Activated CD4-positive, alpha-beta T cell treated with anti-CD3 and anti-CD28 coated beads for 1 hour (primary cell): ENCODE results near the gene PRR20D.
"Not testable (repeated sequence)": the region's sequence is repeated elsewhere in the genome, so short reads cannot be mapped to it uniquely, and the experiment has no call there.

Source experiments
- DNase-seq: peaks from one replicate; pipeline ENCODE4 v3.0.0-alpha.2; 2020

Gene PRR20D

DNA sequence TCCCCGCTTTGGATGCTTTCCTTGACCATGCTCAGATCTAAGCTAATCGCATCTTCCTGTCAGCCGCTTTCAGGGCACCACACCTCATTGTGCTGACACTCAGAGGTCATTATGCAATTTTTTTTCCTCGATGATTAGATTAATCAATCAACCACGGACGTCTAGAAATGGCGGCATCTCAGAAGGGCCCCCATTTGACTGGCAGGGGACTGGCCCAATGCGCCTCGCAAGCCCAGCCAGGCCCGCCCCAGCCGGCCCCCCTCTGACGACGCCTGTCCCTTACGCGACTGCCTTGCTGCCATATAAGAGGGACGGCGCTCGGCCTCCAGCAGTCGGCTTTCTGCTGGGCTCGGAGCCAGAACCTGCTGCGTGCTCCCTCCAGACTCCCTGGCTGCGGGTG is at the start of gene PRR20D:
TSS of gene PRR20D (plus strand) at position 301 of the 400 bp plus-strand sequence. CDS start 387 bp downstream, outside the sequence.
- DNase-seq, result not testable (repeated sequence)

DNA sequence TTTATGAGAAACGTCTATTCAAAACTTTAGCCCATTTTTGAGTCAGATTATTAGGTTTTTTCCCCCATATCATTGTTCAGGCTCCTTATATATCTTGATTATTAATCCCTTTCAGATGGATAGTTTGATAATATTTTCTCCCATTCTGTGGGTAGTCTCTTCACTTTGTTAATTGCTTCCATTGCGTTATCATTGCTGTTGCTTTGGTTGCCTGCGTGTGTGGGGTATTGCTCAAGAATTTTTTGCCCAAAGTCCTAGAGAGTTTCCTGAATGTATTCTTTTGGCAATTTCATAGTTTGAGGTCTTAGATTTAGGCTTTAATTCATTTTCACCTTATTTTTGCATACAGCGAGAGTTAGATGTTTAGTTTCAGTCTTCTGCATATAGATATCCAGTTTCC is 45.5 kb upstream of the PRR20D start:
- no peak for DNase-seq

DNA sequence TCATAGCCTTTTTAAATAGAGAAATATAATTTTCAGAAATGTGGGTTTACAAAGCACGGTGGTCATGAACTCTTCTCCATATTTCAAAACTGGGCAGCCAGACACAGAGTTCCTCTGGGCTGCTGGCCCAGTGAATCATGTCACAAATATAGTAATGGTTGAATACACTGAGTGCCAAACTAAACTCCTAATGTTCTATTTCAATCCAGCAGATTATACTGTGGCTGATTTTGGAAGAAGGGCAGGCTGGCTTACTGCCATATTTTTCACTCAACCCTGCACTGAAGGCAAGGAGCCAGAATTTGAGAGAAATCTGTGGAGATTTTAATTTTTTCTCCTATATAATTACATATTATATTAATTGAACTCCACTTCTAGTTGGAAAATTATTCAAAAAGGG is 36.8 kb upstream of the PRR20D start:
- no peak for DNase-seq

GRCh38 chr13:57128909-57129308 is 31.5 kb upstream of the PRR20D start:
- DNase-seq, result no peak

GRCh38 chr13:57136093-57136492 is 24.3 kb upstream of the PRR20D start:
- no peak for DNase-seq

- DNase-seq, result no peak
Measured at GRCh38 chr13:57137585-57137984, 22.8 kb upstream of the PRR20D start.

DNA sequence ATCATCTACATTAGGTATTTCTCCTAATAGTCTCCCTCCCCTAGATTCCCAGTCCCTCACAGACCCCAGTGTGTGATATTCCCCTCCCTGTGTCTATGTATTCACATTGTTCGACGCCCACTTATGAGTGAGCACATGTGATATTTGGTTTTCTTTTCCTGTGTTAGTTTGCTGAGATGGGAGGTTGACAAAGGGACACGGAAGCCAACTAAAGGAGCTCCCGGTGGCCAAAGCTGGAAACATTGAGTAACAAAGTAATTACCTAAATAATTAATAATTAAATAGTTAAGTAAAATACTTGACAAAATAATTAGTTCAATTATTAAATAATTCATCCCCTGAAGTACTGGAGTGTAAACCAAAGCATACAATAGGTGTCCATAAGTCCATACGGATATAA is 21.4 kb upstream of the PRR20D start:
- DNase-seq, result no peak

DNA sequence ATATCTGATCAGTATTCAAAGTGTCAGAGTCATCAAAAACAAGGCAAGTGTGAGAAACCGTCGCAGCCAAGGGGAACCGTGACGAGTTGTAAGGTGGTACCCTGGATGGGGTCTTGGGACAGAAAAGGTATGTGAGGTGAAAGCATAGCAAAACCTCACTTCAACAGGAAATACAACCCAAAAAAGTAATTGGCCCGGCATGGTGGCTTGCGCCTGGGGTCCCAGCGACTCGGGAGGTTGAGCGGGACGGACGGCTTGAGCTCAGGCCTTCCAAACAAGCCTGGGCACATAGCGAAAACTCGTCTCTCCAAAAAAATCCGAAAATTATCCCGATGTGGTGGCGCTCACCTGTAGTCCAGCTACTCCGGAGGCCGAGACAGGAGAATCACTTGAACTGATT is 20.7 kb upstream of the PRR20D start:
- not testable (repeated sequence) for DNase-seq

DNA sequence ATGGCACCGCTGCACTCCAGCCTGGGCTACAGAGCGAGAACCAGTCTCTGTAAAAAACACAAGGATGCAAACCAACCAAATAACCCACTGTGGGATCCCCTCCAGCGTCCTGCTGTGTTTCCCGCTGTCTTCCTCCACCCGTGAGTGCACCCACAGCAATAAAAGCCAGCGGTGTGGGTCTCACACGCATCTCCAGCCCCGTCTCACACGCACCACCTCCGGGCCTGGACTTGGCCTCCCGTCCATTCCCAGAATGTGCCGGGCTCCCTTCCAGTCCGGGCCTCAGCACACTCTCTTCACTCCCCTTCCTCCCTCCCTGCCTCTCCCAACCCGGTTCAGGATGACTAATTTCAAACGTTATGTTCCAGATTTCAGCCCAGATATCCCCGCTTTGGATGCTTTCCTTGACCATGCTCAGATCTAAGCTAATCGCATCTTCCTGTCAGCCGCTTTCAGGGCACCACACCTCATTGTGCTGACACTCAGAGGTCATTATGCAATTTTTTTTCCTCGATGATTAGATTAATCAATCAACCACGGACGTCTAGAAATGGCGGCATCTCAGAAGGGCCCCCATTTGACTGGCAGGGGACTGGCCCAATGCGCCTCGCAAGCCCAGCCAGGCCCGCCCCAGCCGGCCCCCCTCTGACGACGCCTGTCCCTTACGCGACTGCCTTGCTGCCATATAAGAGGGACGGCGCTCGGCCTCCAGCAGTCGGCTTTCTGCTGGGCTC is 20.0 kb upstream of the PRR20D start, which contains the start of gene PRR20A:
TSS of gene PRR20A (plus strand) at position 684 of the 734 bp plus-strand sequence. CDS start 387 bp downstream, outside the sequence.
- DNase-seq, result not testable (repeated sequence)

DNA sequence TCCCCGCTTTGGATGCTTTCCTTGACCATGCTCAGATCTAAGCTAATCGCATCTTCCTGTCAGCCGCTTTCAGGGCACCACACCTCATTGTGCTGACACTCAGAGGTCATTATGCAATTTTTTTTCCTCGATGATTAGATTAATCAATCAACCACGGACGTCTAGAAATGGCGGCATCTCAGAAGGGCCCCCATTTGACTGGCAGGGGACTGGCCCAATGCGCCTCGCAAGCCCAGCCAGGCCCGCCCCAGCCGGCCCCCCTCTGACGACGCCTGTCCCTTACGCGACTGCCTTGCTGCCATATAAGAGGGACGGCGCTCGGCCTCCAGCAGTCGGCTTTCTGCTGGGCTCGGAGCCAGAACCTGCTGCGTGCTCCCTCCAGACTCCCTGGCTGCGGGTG is 13.2 kb upstream of the PRR20D start, which contains the start of gene PRR20B:
TSS of gene PRR20B (plus strand) at position 301 of the 400 bp plus-strand sequence. CDS start 387 bp downstream, outside the sequence.
- not testable (repeated sequence) for DNase-seq

DNA sequence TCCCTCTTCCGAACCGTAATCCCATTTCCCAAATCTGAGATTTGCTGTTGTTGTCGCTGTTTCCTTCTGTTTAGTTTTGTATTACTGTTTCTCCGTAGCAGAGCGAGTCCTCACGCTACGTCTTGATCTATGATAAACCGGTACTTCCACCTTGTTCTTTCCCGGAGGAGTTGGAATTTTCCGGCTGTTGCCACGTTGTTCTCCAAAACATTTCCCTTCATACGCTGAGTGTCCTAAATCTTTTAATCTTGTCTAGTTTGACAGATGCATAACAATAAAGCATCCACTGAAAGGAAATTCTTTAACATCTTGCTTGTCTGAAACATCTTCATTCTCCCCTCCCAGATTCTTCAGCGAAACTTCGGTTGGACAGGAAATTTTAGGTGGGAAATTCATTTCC is 12.3 kb upstream of the PRR20D start:
- DNase-seq, result not testable (repeated sequence)

DNA sequence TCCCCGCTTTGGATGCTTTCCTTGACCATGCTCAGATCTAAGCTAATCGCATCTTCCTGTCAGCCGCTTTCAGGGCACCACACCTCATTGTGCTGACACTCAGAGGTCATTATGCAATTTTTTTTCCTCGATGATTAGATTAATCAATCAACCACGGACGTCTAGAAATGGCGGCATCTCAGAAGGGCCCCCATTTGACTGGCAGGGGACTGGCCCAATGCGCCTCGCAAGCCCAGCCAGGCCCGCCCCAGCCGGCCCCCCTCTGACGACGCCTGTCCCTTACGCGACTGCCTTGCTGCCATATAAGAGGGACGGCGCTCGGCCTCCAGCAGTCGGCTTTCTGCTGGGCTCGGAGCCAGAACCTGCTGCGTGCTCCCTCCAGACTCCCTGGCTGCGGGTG is 6.7 kb upstream of the PRR20D start, which contains the start of gene PRR20C:
TSS of gene PRR20C (plus strand) at position 301 of the 400 bp plus-strand sequence. CDS start 387 bp downstream, outside the sequence.
- DNase-seq, result not testable (repeated sequence)

DNA sequence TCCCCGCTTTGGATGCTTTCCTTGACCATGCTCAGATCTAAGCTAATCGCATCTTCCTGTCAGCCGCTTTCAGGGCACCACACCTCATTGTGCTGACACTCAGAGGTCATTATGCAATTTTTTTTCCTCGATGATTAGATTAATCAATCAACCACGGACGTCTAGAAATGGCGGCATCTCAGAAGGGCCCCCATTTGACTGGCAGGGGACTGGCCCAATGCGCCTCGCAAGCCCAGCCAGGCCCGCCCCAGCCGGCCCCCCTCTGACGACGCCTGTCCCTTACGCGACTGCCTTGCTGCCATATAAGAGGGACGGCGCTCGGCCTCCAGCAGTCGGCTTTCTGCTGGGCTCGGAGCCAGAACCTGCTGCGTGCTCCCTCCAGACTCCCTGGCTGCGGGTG is 6.5 kb downstream of the PRR20D start, which contains the start of gene PRR20E:
TSS of gene PRR20E (plus strand) at position 301 of the 400 bp plus-strand sequence. CDS start 387 bp downstream, outside the sequence.
- DNase-seq, result not testable (repeated sequence)

DNA sequence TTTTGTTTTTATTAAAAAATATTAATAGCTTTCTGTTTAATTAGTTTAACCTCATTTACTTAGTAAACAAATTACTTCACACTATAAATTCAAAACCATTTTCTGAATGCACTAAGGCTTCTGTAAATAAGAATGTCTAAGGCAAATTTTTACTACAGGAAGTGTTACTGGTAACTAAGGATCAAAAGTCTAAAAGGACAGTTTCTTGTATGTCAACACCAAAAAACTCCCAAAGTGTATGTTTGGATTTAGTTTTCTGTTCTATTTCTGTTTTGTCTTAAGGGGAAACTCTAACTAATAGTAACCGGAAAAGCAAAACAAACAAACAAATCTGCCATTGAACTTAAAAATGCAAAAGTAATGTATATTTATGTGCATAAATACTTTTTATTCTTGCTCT is 31.2 kb downstream of the PRR20D start:
- DNase-seq, result no peak

GRCh38 chr13:57212989-57213388 is 52.6 kb downstream of the PRR20D start:
- no peak for DNase-seq
